Kidney tubule cell (primary cell): Measurements from ENCODE around the gene IGSF11.

Experiments used
- DNase-seq: peaks from one replicate; pipeline ENCODE4 v3.0.0-alpha.2; 2018; ENCODE audit warnings: low spot score

Gene IGSF11

DNA sequence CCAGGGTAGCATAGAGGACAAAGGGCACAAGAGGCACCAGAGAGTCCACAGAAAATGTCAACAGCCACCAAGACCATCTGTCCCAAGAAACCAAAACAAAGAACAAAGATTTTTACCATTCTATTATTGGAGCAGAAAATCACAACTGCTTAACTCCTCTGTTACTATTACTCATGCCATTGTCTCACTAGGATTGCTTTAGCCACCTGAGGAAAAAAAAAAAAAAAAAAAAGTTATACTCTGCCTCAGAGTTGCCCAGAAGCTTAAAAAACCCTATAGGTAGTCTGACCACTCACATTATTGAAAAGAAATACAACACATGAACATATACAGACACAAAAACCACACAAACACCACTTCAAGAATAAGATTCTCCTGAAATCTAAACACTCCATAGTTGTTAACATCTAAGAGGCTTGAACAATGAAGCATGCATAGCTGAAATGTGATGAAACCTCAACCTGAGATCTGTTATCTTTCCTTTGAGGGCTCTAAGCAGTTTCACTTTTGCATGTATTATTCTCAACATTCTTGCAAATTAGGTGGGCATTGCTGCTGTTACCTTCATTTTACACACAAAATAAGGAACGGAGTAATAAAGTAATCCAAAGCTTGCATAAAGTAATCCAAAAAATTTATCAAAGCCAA, 85.4 kb downstream of the IGSF11 start:
- DNase-seq, result no peak

DNA sequence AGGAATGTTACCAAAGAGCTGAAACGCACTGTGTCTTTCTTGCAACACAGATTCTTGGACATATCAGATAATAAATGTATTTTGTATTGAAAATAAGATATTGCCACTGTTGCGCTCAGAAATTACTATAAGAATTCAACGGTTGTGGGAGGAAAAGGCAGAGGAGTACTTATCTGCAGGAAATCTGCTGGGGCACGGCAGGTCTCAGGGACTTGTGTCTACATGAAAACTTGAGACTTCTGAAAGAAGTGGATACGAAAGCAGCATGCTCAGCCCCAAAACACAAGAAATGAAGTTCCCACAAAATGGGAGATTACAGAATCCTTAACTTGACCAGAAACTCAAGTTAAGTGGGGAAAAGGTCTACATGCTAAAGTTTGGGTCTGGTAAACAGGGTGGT, 86.5 kb downstream of the IGSF11 start:
- DNase-seq, result no peak

DNA sequence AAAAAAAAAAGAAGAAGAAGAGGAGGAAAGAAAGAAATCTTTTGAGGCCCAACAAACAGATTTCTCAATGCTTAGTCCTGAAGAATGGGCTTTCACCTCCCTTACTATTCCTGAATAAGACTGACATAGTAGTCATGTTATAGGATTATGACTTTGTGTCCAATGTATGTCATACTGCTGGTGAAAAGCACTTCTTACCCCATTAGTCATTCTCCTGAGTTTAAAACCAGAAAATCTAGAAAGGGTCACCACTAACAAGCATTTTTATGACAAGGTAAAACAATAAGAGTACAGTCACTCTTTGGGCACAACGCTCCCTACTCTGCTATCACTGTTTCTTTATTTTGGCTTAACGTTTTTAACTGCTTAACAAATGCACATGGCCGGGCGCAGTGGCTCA, 88.2 kb downstream of the IGSF11 start:
- no peak for DNase-seq

DNA sequence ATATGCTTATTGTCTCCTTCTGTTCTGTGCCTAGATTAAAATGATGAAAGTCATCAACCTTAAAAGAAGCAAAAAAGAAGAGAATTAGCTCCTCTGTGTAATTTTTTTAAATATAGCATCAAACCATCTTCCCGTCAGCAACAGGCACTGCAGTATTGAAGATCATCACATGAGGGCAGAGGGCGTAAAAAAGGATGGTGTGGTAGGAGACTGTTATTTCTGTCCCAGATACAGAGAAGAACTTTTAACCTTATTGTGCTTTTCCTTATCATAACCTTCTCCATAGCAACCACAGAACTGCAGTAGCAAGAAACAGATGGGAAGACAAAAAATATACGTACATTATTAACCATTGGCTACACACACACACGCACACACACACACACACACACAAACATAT, 88.8 kb downstream of the IGSF11 start:
- no peak for DNase-seq

DNA sequence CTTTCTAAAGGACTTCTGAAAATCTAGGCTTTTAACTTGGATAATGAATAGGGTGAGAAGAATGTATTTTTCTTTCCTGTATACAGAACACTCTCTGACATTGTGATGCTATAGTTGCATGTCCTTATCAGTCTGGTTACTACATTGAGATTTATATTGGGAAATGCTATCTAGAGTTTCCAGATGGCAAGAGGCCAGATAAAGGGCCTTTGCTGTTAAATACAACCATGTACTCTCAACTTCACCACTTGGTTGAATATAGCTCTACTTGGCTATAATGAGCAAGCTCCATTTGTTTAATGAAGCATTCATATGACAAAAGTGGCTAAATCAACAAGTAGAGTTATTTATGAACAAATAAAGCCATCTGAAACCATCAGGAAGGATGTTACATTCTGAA, 91.0 kb downstream of the IGSF11 start:
- DNase-seq, result no peak

DNA sequence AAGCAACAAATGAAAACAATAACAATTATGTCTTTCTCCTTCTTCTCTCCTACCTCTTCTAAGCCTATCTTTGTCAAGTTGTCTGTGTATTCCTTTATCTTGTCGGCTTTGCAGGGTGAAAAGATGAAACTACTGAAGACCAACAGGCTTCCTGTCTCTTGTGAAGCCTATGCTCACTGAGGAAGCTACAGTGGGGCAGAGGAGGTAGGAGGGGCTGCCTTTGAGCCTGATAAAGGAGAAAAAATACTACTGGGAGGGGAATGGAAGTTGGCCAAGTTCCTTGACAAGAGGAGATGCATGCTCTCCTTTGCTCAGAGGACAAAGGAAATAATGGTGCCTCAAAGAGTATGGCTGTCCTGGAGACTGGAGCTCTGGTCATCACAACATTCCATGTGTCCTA, 92.0 kb downstream of the IGSF11 start:
- no peak for DNase-seq

DNA sequence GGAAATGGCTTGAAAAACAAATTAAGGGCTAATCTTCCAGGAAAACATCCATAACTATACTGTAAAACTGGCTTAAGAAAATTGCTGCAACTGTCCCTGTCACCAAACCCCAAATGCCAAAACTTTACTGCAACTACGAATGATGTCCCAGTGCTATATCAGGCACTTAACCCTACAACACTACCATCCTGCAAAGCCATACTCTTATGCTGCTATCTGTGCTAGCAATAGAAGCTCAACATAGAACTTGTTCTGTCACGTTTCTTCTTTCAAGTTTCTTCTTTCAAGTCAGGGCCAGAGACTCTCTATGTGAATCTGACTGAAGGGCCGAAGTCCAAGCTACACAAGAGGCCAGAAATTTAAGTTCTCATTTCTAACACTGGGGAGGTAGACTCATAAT, 92.5 kb downstream of the IGSF11 start:
- no peak for DNase-seq

DNA sequence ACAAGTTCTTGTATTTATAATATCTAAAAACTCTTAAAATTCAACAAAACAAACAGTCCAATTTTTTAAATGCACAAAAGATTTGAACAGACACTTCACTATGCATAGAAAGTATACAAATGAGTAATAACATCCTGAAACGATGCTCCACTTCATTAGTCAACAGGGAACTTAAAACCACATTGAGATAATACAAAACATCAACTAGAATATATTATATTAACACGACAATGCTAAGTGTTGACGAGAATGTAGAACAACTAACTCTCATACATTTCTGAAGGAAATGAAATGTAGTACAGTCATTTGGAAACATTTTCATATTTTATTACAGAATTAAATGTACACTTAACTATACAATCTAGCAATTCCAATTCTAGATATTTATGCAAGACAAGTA, 93.4 kb downstream of the IGSF11 start:
- no peak for DNase-seq

DNA sequence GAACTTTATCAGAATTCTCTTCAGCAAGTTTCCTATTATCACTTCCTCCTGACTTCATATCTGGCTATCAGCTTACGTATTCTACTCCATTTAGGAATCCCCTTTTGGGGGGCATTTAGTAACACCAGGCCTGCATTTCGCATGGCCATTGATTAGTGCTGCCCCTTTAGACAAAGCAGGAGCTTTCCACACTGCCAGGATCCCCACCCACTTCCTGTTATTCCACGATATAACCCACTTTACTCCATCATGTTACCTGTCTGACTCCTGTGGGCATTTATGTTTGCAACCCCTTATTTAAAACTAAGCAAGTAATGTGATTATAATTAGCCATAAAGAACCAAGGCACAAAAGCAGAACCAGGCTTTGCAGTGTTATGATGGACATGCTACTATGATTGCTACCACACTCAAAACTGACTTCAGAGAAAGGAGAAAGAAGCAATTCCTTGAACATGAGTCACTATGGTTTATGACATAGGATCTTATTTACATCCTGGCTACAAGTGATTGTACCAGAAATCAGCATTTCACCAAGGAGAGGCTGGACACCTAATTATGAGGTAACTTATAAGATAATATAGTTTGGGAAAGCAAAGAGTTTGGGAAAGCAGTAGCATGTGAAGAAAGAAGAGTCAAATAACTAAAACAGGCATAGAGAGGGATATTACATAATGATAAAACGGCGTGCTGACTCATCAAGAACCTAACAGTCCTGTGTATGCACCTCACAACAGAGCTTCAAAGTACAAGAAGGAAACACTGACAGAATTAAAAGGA, 96.3 kb downstream of the IGSF11 start:
- peak; percentile 64 for DNase-seq

DNA sequence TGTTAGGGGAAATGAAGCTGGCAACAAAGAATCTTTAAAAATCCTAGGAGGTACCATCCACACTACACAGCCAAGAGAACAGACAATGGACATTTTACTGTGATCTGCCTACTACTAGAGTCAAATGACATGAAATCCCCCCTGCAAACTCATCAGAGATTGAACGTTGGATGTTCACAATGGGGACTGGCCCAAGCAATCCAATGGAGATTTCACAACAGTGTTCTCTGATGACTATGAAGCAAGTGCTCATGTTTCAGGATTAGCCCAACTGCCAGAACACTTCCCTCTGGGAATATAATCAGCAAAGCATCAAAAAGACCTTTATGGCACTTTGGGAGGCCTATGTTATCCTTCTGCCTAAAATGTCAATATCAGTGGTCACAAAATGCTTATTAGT, 97.8 kb downstream of the IGSF11 start:
- DNase-seq, result no peak

DNA sequence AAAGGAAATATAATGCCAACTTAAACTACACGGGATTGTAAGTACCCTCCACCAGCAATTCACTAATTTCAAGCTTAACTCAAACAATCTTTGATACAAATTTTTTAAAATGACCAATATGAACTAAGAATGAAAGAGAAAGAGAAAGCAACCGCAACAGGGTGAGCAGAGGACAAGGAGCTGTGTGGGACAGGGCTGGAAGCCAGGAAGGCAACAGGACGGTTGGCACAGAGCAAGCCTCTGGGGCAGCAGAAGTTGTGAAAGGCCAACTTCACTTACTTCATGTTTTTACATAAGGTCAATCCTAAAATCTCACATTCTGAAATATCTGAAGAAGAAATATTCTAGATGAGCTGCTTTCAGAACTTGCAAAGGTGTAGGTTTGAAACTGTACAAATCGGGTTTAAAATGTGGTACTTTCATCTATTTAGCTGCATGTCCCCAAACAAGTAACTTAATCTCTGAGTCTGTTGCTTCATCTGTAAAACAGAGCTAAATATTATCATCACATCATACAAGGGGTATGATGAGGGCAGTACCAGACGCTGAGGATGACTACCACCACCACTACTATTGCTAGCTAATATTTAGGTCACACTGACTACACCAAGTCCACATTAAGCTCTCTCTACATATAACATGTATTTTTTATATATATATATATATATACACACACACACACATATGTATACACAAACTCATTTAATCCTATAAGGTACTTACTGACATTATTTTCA, 101.7 kb downstream of the IGSF11 start:
- no peak for DNase-seq

DNA sequence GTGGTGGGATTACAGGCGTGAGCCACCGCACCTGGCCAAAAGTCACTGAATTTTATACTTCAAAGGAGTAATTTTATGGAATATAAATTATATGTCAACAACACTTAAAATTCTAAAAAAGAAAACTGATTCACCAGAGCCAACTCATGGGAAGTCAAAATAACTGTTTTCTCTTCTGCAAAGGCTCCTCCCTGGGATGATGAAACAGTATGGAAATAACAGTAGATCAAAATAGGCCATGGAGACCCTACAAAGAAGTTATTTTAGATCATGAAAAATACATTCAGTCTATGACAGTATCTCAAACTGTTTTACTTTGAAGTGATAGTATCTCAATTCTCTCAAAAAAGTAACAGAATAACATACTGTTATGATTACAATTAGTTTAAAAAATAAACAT, 102.7 kb downstream of the IGSF11 start:
- DNase-seq, result no peak

DNA sequence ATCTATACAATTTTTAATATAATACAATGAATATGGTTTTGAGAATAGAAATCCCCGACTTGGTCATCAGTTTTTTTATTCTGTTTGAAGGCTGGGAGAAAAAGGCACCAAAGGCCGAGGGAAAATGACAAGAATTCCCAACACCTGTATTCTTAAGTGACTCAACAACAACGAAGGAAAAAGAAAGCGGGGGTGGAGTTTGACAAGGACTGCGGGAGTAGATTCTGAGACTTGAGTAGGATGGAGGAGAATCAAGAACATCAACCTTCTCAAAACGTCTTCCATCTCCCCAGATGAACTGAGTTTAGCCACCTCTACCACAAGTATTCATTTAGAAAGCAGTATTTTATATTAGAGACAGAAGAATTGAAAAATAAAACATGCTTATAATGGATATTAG, 107.2 kb downstream of the IGSF11 start:
- no peak for DNase-seq

DNA sequence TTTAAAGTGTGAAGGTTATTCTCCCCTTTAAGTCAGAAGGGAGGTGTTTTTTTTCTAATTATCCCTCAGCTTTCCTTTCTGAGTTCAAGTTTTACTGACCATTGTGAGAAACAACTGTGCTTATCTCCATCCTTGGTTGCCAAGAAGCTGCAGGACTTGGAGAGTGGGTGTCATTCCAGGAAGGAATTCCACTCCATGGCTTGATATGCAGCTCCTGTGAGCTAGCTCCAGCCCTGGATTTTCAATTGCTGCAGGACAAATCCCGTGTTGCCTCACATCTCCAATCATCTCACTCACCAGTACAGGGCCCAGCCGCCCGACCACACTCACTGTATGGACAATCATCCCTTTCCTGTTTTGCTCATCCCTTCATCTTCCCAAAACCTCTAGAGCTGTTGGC, 122.5 kb downstream of the IGSF11 start:
- no peak for DNase-seq

DNA sequence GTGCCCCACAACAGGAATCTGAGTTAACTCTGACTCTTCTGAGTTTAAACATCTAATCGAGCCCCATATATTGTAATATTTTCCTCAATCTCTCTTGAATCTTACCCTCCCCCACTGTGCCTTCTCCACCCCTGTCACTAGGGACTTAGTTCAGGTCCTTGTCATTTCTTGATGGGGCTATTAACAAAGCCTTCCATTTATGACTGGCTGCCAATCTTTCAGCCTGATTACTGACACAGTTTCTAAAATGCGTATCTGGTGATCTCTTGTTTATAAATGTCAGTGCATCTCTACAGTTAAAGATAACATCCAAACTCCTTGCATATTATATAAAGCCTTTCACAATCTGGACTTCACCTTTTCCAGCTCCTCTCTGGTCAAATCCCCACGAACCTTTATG, 124.3 kb downstream of the IGSF11 start:
- no peak for DNase-seq

DNA sequence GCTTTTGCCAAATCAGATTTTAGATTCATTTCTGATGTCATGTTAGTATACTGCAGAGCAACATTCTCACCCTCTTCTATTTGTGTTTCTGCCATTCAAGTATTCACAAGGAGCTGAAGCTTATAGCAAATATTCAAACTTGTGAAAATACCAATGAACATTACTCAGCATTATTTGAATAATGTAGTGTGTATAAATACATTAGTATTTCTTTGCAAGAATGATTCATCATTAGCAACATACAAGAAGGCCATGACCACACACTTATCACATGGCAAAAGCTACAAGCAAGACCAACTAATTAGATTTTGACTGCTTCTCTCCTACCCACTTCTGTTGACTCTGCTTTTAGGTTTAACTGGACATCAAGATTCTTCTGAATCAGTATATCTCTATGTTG, 124.9 kb downstream of the IGSF11 start:
- DNase-seq, result peak; percentile 40

DNA sequence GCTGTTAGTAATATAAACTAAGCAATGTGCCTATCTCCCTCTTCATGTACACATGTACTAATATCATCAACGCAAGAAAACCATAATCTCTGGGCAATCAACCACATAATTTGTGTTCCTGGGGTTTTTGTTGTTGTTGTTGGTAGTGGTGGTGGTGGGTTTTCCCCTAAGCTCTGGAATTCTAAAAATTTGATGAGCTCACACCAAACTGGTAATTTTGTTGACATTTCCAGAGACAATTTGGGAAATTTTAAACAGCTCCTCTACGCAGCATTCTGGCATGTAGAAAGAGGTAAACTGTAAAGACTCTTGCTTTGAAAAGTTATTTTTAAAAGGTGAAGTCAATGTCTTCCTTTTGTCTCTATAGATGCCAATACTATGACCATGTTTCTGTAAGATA, 126.7 kb downstream of the IGSF11 start:
- peak; percentile 9 for DNase-seq

DNA sequence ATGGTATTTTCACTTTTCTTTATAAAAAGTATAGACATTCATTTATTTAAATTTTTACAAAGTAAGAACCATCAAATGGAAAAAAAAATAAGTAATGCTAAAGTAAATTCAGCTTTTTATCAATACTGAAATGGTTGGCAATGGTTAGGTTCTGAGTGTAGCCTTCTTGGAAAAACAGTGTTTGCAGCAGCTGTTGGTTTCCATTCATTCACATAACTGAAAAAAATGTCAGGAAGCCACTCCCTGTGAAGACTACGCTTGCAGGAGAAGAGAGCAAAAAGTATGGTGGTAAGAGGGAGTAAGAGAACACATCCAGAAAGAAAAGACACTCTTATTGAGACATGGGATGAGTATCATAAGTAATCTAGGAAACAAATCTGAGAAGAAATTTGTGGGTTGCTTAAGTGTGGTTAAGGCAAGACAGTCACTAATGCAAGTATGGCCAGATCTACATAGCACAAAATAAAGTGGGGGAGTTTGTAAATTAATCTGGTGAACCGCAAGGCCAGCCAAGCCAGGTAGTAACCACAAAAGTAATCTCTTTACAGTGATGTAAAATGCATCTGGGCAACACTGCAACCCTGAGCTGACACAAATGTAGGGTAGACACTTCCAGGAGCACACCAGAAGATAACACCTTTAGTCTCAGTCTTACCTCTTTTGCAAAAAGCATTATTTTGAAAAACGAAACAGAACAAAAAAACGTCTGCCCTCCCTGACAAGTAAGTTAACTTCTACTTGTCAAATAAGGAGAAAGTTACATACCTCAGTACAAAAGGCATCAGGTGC, 133.7 kb downstream of the IGSF11 start:
- no peak for DNase-seq

DNA sequence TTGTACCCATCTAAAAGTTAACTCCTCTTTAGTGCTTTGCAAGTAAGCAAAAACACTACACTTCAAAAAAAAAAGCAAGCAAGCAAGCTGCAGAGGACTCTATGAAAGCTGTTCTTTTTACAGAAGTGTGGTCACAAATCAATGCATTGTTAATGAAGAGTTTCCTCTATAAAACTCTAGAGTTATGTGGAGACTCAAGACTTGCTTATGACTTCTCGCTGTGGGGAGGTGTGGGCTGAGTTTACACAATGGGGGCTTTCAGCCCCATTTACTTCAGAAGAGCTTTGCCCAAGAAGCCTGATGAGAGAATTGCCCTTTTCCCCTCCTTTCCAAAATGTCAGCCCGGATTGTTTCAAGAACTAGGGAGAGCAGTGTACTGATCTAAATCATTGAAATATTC, 144.4 kb downstream of the IGSF11 start:
- no peak for DNase-seq

DNA sequence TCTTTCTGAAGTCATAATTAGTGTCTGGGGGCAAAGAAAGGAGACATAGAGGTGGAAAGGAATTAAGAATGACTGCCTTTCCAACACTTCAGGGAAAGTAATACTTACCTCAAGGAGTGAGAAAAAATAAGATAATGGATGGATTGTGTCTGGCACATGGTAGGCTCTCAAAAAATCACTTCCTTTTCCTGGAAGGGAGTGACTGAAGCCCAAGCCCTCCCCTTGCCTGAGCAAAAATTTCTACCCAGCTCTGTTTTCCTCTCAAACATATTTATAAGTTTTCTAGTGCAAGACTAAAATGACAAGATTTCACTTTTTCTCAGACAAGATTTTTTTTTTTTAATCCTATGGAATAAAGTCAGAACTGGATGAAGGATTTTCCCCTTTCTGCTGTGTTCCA, 145.0 kb downstream of the IGSF11 start:
- no peak for DNase-seq

DNA sequence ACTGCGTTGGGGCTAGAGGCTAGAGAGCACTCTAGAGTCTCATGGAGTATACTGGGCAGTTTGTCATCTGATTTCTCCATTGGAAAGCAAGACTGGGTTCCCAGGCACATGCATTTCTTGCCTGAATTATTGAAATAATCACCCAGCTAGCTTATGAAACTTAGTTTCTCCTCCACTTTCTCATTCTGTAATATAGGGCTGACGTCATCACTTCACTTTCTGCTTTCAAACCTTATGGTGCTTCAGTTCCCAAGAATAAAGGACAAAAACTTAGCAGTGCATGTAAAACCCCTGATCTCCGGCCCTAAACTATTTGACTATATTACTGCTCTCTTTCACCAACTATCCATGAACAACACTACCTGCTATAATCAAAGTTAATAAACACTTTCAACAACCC, 147.9 kb downstream of the IGSF11 start:
- no peak for DNase-seq

DNA sequence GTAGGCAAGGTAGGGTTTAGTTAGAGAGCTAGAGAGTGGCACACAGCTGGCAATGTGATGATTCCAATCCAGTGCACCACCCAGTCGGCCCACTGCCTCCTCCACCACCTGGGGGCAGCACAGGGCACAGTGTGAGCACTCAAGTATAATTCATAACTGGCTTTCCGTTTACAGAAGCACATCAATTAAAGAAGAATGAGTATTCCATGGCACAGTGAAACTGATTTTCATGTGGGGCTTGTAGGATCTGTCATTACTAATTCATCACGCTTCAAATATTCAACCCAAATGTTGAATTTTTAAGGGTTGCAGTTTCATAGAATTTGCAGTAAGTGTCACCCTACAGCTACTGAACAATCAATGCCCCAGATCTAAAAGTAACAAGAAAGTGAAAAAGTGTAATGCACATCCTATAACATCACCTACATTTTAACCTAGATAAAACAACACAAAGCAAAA, 149.9 kb downstream of the IGSF11 start:
- DNase-seq, result peak; percentile 58
